ENCODE measurements around the gene NCOA5.

DNA sequence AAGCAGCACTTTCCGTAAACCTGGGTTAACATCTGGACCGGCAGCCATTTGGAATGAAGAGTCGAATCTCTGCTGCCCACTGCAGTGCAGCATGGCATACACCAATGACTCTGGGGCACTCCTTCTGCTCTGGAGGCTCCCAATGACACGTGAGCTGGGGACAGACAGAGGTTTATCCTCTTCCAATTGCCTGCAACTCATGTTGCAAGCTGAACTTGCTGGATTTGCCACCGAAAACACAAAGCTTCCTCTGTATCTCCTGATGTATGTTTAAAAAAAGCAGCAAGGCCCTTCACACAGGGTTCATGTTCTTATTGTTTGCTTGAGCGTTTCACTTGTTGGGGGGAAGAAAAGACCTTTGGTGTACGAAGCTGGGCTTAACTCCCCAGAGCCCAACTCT is 10.8 kb downstream of the NCOA5 start:
- TF ChIP-seq SP1 (CRISPR knock-in tag; conservative IDR thresholded peaks at IDR 0.05) (no peak), NR2C2 (CRISPR knock-in tag; IDR thresholded peaks at IDR 0.05) (no peak), FOXP1 (CRISPR knock-in tag; IDR thresholded peaks at IDR 0.05; ENCODE audit: borderline replicate concordance) (no peak), FOXJ3 (CRISPR knock-in tag; IDR thresholded peaks at IDR 0.05; ENCODE audit: borderline replicate concordance) (no peak)
- TF ChIP-seq, protein P1, sequence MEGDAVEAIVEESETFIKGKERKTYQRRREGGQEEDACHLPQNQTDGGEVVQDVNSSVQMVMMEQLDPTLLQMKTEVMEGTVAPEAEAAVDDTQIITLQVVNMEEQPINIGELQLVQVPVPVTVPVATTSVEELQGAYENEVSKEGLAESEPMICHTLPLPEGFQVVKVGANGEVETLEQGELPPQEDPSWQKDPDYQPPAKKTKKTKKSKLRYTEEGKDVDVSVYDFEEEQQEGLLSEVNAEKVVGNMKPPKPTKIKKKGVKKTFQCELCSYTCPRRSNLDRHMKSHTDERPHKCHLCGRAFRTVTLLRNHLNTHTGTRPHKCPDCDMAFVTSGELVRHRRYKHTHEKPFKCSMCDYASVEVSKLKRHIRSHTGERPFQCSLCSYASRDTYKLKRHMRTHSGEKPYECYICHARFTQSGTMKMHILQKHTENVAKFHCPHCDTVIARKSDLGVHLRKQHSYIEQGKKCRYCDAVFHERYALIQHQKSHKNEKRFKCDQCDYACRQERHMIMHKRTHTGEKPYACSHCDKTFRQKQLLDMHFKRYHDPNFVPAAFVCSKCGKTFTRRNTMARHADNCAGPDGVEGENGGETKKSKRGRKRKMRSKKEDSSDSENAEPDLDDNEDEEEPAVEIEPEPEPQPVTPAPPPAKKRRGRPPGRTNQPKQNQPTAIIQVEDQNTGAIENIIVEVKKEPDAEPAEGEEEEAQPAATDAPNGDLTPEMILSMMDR (IDR thresholded peaks at IDR 0.05), result no peak
- TF ChIP-seq, protein P2, sequence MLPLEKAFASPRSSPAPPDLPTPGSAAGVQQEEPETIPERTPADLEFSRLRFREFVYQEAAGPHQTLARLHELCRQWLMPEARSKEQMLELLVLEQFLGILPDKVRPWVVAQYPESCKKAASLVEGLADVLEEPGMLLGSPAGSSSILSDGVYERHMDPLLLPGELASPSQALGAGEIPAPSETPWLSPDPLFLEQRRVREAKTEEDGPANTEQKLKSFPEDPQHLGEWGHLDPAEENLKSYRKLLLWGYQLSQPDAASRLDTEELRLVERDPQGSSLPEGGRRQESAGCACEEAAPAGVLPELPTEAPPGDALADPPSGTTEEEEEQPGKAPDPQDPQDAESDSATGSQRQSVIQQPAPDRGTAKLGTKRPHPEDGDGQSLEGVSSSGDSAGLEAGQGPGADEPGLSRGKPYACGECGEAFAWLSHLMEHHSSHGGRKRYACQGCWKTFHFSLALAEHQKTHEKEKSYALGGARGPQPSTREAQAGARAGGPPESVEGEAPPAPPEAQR (CRISPR knock-in tag; IDR thresholded peaks at IDR 0.05), result no peak
- TF ChIP-seq, protein P3, sequence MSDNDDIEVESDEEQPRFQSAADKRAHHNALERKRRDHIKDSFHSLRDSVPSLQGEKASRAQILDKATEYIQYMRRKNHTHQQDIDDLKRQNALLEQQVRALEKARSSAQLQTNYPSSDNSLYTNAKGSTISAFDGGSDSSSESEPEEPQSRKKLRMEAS (CRISPR knock-in tag; IDR thresholded peaks at IDR 0.05), result no peak
